HG03439 (cell line): ENCODE results near the gene SIX5.

Experiments
- ATAC-seq: cut with Tn5 transposase; IDR thresholded peaks from one replicate; pipeline ENCODE4 v1.9.1; 2021; ENCODE audit warnings: mild to moderate bottlenecking, moderate library complexity; ENCODE audit not compliant: unreplicated experiment

SIX5 gene

DNA sequence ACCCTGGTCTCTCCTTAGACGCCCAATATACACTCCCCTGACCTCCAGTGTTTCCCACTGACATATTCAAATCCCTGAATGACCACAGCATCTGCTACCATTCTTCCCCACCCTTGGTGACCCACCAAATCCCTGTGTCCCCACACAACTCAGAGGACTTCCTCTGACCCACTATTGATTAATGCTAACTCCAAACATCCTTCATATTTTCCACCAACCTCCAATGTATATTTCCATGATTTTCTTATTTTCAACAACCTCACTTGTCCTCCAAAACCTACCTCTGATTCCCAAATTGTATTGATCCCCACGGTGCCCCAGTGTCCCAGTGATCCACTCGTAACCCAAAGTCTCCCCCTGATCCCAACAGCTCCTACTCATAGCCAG is 24.1 kb upstream of the SIX5 start:
- no peak for ATAC-seq

DNA sequence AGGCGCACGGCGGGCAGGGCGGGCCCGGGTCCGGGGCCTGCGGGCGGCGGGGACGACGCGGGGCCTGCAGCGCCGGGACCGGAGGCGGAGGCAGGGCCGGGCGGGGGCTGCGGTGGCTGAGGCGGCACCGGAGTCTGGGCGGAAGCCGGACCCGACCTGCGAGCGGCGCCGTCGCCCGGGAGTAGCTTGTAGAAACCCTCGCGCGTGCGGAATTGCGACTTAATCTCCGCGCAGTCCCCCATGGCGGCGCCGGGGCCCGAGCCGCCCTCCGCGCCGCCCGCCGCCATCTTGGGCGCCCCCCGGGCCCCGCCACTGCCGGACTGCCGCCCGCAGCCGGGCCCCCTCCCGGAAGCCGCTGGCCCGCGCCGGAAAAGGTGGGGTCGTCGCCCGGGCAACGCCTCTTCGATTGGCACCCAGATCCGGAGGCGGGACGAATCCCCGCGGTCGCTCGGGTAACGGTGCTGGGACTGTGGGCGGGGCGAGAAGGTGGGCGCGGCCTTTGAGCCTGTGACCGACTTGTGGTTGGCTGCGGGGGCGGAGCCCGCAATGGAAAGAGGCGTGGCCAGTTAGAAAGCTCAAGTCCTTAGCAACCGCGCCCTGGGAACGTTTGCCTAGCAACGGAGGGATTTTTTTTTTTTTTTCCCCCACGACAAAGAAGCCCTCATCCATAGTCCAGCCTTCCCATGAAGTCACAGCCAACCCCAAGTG is 23.6 kb upstream of the SIX5 start, which contains the start of gene DMWD:
Gene DMWD, minus strand, starts transcription at position 376 of the 708 bp plus-strand sequence. Its CDS starts 89 bp downstream, at position 287.
- peak; percentile 88 for ATAC-seq

- peak; percentile 28 for ATAC-seq
Observed at GRCh38 chr19:45791744-45792469, 22.9 kb upstream of the SIX5 start.

DNA sequence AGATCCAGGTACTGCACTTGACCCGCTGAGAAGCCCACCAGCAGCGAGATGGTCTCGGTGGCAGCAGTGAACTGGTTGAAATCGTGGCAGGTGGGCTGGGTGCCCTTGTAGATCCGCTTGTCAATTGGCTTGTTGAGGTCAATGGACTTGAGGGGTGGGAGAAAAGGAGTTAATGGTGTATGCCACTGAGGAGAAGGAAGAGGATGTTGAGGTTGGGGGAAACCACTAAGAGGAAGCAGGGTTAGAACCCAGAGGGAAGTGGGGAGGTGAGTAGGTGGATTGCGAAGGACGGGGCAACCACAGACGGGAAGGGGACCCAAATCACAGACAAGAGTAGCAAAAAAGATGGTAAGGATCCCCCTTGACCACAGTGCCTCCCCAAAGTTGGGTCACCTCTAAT is 21.9 kb upstream of the SIX5 start:
- ATAC-seq = no peak

GRCh38 chr19:45789035-45789786 is 20.2 kb upstream of the SIX5 start:
- ATAC-seq = no peak

DNA sequence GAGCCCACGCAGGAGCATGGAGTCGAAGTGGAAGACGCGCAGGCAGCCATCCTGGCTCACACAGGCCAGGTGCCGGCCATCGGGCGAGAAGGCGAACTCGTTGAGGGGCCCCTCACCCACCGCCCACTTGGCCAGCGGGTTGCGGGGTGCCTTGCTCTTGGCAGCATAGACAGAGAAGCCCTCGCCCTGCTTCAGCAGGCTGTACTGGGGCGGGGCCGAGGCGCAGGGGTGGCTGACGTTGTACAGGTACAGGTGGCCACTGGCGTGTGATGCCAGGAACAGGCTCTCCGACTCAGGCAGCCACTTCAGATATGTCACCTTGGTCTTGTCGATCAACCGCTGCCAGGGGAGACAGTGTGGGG is 17.5 kb upstream of the SIX5 start:
- ATAC-seq = no peak

- ATAC-seq = no peak
Observed at GRCh38 chr19:45785781-45786532, 16.9 kb upstream of the SIX5 start.

DNA sequence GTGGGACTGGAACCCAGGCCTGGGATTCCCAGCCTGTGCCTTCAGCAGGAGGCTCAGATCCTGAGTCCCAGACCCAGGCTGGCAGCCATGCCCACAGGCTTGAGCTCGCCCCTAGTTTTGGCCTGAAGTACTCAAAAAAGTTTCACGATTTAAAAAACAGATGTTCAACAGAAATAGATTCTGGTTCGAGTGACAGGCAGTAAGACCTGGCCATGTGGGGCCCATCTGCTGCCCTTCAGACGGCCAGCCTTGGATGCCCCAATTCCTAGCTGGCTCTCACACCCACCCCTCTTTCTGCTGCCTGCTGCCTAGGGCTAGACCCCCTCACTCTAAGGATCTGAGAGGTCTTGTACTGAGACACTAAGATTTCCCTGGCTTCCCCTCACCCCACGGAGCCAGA is 16.0 kb upstream of the SIX5 start:
- no peak for ATAC-seq

GRCh38 chr19:45784096-45784495 is 15.0 kb upstream of the SIX5 start:
- no peak for ATAC-seq

- no peak for ATAC-seq
Observed at GRCh38 chr19:45782820-45783785, 14.1 kb upstream of the SIX5 start.

DNA sequence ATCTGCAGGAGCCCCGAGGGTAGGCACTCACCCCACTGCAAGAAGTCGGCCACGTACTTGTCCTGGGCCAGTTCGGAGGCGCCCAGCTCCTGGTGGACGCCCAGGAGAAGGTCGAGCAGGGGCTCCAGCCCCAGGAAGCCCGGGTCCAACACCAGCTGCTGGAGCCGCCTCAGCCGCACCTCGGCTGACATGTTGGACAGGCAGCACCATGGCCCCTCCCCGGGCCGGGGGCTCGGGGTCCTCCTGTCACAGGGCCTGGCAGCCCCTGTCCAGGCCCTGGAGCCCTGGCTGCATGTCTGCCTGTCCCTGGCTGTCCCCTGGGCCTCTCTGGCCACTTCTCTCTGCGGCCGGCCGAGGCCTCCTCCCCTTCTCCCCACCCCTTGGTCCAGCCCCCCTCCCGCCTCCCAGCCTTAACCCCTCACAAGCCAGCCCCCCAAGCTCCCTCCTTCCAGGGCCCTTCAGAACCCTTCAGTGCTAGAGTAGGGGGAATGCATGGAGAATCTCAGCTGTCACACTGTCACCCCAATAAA is 13.2 kb upstream of the SIX5 start, which contains the start of gene DMPK:
Gene DMPK, minus strand, starts transcription at position 329 of the 530 bp plus-strand sequence. Its CDS starts 138 bp downstream, at position 191.
- ATAC-seq = no peak

- no peak for ATAC-seq
Observed at GRCh38 chr19:45781214-45782161, 12.4 kb upstream of the SIX5 start.

GRCh38 chr19:45780448-45781213 is 11.6 kb upstream of the SIX5 start:
- ATAC-seq = no peak

DNA sequence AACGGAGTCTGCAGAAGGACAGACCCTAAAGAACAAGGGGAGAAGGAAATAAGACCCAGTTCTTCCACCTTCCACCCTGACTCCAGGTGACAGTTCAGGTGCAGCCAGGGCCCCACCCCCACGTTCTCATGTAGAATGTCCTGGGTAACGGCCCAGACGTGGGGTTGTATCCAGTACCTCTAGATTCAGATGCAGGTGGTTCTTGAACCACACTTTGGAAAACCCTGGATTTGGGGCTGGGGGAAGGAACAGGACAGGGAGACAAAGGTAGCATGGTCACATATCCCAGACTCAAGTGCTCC is 11.0 kb upstream of the SIX5 start:
- no peak for ATAC-seq

- peak; percentile 66 for ATAC-seq
Observed at GRCh38 chr19:45779231-45780145, 10.4 kb upstream of the SIX5 start.

DNA sequence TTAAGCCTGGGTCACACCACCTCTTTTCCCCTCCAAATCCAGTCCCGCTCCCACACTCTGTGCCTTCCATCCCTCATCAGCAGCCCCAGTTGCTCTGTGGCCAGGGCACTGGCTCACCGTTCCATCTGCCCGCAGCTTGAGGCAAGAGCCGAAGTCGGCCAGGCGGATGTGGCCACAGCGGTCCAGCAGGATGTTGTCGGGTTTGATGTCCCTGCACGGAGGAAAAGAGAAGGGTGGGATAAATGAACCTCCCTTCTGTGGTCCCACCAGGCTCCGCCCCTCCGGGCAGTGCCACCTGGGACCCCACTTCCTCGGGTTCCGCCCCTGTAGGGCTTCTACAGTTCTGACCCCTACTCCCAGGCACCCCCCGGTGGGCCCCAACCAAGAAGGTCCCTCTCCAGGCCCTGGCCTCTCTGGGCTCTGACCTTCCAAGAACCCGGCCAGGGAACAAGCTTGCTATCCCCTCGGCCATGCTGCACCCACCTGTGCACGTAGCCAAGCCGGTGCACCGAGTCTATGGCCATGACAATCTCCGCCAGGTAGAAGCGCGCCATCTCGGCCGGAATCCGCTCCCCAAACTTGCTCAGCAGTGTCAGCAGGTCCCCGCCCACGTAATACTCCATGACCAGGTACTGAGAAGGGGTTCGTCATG is 9.1 kb upstream of the SIX5 start:
- no peak for ATAC-seq
